ENCODE data around the gene CPA4.

The CPA4 gene

DNA sequence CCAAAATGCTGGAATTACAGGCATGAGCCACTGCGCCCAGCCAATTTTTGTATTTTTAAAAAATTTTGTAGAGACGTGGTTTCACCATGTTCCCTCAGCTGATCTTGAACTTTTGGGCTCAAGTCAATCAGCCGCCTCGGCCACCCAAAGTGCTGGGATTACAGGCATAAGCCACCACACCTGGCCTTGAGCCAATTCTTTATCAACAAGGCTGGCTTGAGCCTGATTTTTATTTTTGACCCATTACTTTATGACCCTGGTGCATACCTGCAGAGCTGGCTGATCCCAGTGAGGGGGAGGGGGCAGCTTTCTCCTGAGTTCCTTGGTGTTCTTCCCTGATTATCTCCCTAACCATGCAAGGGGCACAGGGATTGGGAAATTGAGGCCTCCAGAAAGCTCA, 71.5 kb downstream of the CPA4 start:
- DNase-seq (ENCODE audit: low spot score): no peak

DNA sequence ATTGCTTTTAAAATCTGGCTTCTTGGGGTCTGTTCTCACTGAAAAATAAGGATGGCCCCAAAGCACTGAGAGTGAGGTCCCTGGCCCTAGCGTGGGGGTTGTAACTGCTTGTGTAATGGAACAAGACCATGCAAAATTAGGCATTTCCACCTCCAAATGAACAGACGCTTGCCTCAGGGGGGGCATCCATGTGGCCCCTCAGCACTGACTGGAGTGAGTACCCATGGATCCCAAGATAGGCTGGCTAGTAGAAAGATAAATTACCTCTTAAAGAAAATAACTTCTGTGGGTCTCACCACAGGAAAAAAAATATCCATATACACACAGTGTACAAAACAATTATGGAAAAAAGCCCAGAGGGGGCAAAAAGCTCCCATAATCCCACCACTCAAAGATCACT, 72.1 kb downstream of the CPA4 start:
- no peak for DNase-seq (ENCODE audit: low spot score)

DNA sequence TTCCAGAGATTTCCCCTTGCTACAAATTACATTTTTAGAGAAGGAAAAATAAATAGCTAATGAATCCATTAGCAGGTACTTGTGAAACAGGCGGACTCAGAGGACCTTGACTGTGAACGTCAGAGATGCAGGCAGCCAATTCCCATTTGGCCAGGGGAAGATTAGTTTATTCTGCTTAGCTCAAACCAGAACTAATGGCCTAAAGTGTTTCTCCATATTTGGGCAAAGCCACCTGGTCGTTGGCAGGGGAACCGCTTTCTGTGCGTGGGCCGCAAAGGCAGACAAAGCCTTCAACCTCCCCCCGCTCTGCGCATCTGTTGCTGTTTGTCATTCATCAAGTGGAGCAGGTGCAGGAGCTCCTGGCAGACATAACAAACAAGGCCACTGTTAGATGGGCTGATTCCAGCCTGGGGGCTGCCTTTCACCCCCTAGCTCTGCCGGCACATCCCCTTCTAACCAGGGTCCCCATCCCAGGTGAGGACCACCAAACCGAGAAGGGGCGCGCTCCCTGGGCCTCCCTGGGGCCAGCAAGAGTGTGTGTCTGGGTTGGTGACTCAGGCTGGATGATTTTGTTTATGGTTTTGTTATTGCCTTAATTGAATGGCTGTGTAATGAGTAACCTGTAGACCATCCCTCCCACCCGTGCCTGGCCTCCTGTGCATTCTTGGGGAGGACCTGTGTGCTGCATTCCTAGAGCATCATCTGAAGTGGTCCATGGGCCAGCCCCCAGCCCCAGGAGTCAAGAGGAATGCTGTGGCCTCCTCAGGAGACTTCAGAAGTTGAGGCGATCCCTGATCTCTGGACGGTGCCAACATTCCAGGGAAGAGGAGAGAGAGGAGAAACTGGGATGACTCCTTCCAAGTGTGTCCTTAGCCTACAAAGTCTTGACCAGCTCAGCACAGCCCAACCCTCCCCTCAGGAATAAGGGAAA, 72.8 kb downstream of the CPA4 start:
- DNase-seq (ENCODE audit: low spot score): peak; percentile 77

GRCh38 chr7:130366564-130366963, 73.6 kb downstream of the CPA4 start:
- DNase-seq (ENCODE audit: low spot score): peak; percentile 21

DNA sequence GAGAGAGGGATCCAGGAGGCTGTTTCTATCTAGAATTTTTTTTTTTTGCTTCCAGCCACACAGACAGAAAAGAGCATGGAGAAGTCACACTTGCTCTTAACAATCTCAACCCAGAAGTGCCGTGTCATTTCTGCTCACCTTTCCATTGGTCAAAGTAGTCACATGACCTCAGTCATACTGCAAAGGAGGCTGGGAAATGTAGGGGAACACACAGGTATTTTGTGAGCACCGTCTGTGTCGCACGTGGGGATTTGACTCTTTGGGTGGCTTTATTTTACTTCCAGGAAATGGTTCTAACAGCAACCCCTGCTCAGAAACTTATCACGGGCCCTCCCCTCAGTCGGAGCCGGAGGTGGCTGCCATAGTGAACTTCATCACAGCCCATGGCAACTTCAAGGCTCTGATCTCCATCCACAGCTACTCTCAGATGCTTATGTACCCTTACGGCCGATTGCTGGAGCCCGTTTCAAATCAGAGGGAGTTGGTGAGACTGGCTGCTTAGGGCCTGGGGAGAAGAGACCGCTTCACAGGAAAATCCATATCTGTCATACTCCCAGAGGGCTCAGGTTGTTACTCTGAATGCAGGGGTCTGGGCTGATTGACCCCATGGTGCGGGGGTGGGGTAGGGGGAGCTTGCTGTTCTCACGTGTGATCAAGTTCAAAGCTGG, 74.3 kb downstream of the CPA4 start:
- DNase-seq (ENCODE audit: low spot score): no peak

DNA sequence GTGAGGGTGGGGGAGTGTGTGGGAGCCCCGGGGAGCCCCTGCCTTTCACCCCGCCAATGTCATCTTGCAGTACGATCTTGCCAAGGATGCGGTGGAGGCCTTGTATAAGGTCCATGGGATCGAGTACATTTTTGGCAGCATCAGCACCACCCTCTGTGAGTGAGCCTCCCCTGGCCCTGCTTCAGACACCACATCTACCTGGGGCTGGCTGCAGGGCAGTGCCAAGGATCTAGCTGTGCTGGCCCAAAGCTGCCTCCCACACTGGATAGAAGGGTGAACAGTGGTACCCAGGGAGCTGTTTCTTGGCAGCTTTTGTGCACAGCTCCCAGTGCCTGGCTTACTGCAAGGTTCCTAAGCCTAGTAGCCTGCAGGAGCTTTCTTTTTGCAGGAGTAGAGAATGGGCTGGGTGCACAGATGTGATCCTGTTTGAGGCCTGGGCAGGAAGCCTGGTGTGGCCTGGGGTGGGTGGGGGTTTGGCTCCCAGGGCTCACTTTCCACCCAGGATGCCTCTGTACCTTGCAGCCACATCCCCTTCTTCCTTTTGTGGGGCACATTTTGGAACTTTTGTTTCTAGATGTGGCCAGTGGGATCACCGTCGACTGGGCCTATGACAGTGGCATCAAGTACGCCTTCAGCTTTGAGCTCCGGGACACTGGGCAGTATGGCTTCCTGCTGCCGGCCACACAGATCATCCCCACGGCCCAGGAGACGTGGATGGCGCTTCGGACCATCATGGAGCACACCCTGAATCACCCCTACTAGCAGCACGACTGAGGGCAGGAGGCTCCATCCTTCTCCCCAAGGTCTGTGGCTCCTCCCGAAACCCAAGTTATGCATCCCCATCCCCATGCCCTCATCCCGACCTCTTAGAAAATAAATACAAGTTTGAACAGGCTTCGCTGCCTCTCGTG, 75.1 kb downstream of the CPA4 start:
- DNase-seq (ENCODE audit: low spot score): no peak

GRCh38 chr7:130369110-130369711, 76.2 kb downstream of the CPA4 start:
- DNase-seq (ENCODE audit: low spot score): peak; percentile 33

DNA sequence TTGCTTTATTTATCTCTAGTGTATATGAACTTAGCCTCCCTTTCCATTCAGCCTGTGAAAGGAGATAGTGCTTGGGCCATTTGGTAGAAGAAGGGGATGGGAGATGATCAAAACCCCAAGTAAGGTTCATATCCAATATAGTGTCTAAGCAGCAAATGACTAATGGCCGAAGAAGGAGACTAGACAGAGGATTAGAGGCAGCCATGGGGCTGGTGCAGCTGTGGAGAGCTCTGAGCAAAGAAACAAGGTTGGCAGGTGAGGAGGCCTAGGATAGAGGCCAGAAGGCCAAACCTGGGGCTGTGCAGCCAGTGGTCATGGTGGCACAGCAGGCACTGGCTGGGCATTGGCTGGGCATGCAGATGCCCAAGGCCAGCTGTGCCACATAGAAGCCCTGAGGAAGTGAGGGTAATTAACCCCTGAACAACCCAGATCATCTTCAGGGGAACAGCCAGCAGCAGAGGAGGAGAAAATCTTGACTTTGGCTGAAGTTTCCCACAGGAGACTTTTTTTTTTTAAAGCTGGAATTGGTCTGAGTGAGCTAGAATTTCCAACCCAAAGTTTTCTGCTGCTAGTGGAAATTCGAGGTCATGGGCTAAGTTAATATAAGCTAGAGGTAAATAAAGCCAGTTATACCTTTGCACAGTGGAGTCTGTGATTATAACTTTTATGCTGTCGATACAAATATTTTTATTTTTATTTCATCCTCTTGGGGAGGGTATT, 77.0 kb downstream of the CPA4 start:
- DNase-seq (ENCODE audit: low spot score): no peak

DNA sequence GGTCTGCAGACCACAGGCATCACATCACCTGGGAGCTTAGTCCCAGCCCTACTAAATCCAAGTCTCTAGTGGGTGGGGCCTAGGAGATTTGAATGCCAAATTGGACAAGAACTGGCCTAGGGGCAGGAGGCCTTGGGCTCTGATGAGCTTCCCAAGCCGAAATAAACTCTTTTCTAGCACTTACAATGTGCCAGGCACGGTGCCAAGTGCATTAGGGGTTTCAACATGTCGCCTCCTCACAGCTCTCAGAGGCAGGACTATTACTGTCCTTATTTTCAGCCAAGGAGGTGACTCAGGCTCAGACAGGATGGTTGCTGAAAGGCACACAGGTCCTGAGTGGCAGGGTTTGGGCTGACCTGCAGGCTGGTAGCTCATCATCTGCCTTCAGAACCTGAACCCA, 78.1 kb downstream of the CPA4 start:
- DNase-seq (ENCODE audit: low spot score): peak; percentile 28

DNA sequence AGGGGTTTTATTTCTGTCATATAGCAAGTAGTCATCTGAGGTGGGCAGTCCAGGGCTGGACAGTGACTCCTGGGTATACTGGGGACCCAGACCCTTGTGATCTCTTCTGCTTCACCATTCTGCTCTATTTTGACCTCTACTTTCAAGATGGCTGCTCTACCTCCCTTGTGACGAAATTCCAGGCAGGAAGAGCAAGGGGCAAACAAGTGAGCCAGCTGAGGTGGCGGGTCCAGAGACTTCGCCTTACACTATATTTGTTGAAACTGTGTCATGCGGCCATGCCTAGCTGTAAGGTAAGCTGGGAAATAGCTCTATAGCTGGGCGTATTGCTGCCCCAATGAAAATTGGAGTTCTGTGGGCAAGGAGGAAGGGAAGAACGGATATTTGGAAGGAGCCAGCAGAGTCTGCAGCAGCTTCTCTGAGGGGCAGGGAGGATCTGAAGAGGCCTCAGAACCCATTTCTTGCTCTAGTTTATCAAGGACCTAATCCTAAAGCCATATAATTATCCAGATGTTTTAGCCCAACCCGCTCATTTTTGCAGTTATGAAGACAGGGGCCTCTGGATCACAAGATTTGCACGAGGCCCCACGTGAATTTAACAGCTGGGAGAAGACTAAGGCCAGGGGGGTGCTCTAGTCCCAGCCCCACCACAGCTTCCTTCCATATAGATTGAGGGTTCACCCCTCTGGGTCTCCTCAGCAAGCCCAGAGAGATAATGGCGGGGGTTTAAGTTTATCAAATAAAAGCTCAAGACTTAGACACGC, 79.6 kb downstream of the CPA4 start:
- DNase-seq (ENCODE audit: low spot score): no peak

Measured in kidney tubule cell (primary cell).